Neuron (in vitro differentiated cells): ENCODE measurements around the gene JAZF1.

ENCODE experiments used
- H2AFZ ChIP-seq: one replicate; pipeline ENCODE4 v1.6.1; 2013; ENCODE audit warnings: low read depth, mild to moderate bottlenecking, inconsistent platforms, low read length, moderate library complexity
- H3K27me3 ChIP-seq: one replicate; pipeline ENCODE4 v1.6.1; 2013; ENCODE audit warnings: low read length; ENCODE audit not compliant: insufficient read depth
- H3K36me3 ChIP-seq: one replicate; pipeline ENCODE4 v1.6.1; 2013; ENCODE audit warnings: low read length; ENCODE audit not compliant: insufficient read depth
- H3K4me1 ChIP-seq: one replicate; pipeline ENCODE4 v1.6.1; 2013; ENCODE audit warnings: low read length; ENCODE audit not compliant: insufficient read depth
- H3K4me3 ChIP-seq: 2 replicates; pipeline ENCODE4 v1.5.1; 2013; ENCODE audit warnings: mild to moderate bottlenecking, low read length, moderate library complexity
- H3K9me3 ChIP-seq: one replicate; pipeline ENCODE4 v1.6.1; 2013; ENCODE audit warnings: low read length

JAZF1 gene

DNA sequence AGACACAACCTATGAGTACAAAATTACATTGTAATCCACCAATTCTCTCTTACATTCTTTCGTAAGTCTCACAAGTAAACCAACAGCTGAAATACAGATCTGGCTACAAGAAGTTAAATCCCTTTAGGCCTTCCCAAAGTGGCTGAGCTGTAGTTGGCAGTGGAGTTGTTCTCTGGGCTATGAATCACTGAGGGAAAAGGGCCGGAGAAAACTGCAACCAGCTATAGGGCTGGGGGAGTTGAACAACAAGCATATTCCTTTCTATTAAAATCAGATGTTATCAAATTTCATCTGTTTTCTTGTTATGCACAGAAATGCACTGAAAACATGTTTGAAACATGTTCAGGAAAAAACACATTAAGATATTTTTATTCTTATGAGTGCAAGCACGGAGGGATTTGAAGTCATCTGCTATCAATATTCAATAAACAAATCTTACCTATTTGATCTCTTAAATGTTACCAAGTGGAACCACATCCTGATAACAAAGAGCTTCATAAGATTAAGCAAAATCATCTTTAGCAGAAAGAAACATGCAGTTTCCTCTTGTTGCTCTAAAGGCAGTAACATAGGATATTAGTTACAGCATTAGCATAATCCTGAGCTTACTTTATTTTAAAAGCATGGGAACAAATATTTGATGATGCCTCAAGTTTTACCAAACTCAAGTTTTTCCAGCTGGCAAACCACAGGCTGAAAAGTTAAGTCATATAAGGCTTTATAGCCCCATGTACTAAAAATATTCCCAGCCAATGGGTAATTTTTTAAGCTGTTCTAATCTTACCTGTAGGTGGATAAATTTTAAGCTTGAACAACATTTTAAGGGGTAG is 227.9 kb downstream of the JAZF1 start:
- no peaks in the 10 kb centered on the region for H3K9me3 ChIP-seq
- H3K27me3 ChIP-seq: peaks cover 10% of the 10 kb centered on the region
- no peaks in the 10 kb centered on the region for H3K4me1 ChIP-seq
- no peak overlapping the region for H3K4me3 ChIP-seq
- no peak overlapping the region for H2AFZ ChIP-seq
- no peaks in the 10 kb centered on the region for H3K36me3 ChIP-seq

DNA sequence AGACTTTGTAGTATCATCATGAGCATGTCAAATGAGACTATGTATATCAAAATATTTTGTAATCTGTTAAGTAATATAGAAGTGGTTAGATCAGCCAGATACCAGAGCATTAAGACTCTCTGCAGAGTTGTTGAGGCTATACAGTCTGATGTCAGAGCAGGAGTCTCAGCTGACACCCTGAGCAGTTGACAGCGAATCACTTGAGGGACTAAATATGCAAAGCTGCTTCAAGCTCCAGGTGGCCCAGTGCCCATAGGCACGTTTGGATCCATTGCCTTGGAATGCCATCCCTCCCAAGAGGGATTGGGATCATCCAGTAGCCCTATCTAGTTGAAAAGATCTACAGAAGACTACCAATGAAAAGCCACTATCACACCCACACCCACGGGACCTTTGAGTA is 230.5 kb downstream of the JAZF1 start:
- no peak overlapping the region for H2AFZ ChIP-seq
- H3K4me3 ChIP-seq: no peak overlapping the region
- peaks cover 14% of the 10 kb centered on the region for H3K27me3 ChIP-seq
- no peaks in the 10 kb centered on the region for H3K36me3 ChIP-seq
- no peaks in the 10 kb centered on the region for H3K9me3 ChIP-seq
- H3K4me1 ChIP-seq: no peaks in the 10 kb centered on the region

DNA sequence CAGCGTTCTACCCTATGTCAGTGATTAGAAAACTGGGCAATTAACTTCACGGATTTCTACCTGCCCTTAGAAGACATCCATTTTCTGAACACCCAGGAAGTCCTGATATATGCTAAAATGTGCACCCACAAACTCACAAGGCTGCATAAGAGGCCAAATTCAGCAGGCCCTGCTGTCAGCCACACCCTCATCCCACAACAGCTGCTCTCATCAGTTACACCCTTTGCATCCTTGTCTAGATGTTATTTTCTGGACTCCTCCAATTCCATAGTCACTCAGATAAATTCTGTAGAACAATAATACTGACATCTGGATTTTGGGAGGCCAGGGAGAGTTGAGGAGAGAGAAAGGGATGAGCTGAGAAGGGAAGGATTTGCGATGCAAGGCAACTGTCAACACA is 231.7 kb downstream of the JAZF1 start:
- H3K4me3 ChIP-seq: no peak overlapping the region
- peaks cover 17% of the 10 kb centered on the region for H3K27me3 ChIP-seq
- H3K4me1 ChIP-seq: no peaks in the 10 kb centered on the region
- no peaks in the 10 kb centered on the region for H3K9me3 ChIP-seq
- no peaks in the 10 kb centered on the region for H3K36me3 ChIP-seq
- H2AFZ ChIP-seq: no peak overlapping the region

DNA sequence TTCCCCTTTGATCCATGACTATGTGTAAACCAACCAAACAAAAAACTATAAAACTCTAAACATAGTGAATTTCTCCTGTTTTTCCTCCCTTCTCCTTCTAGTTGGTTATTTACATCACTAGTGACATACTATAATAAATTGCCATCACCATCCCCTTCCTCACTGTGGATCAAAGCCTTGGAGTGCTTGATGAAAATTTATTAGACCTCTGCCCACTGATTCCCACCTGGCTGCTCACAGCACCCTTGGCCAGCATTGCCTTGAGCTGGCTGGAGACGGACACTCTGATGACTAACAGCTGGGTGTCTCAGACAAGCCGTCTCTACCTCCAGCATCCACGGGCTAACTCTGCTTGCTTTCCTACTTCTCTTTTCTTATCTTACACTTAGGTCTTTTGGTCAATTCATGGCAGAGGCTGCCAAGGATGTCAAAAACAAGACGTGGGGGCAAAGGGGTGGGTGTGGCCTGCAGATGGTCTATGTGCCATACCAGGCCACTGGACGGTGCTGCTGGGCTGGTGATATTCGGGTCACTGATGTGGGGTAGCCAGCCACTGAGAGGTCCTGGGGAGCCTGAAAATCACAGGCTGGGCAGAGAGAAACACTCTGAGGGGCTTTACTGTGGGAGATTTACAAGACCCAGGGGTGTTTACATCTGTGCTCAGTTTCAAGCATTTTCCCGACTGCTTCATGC is 232.9 kb downstream of the JAZF1 start:
- H2AFZ ChIP-seq: no peak overlapping the region
- H3K4me1 ChIP-seq: no peaks in the 10 kb centered on the region
- H3K27me3 ChIP-seq: peaks cover 19% of the 10 kb centered on the region
- H3K9me3 ChIP-seq: no peaks in the 10 kb centered on the region
- H3K4me3 ChIP-seq: no peak overlapping the region
- H3K36me3 ChIP-seq: no peaks in the 10 kb centered on the region

DNA sequence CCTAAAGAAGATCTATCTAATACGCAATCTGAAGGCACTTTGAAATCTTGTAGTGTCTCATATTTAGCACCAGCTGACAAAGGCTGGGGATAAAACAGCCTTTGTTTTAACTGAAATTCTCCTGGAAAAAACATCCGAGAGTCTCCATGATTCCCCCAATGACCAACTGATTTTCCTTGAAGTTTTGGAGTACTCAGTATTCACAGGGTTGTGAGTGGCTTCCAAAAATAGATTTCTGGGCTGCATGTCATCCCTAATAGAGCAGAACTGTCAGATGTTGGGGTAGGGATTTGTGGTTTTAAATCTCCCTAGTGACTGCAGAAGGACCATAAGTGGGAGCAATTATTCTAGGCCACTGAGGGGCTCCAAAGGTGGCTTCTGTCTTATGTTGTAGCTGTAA is 234.2 kb downstream of the JAZF1 start:
- Histone ChIP-seq H3K9me3 (no peaks in the 10 kb centered on the region), H3K4me3 (no peak overlapping the region), H3K36me3 (no peaks in the 10 kb centered on the region), H2AFZ (no peak overlapping the region), H3K27me3 (peaks cover 19% of the 10 kb centered on the region), H3K4me1 (no peaks in the 10 kb centered on the region)

DNA sequence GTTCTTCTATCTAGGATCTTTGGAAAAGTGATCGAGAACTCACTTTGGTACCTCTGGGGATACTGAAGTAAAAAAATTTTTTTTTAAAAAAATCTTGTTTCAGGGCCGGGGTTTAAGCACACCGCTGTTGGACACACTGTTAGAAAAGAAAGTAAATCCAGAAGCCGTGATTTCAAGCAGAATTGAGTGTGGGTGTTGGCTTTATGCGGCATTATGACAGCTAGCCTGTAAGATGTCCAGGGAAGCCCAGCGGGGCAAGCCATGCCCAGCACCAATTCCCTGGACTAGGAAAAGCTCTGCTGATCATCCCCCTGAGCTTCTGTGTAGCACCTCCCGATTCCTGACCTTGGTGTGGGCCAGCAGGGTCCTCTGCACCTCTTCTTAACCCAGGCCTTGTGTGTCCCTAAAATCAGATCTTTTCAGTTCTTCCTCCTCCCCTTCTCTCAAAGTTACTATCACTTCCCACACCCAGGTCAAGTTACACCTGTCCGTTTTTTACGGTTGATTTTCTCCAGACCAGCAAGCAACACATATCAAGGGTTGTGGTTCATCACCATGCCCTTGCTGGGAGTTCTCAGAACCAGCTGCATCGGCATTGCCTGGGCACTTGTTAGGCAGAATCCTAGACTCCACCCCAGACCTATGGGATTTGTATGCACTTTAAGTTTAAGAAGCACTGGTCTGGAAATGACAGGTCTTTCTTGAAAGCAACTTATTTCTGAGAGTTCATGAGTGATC is 235.4 kb downstream of the JAZF1 start:
- peaks cover 19% of the 10 kb centered on the region for H3K27me3 ChIP-seq
- no peaks in the 10 kb centered on the region for H3K9me3 ChIP-seq
- H3K4me1 ChIP-seq: no peaks in the 10 kb centered on the region
- no peaks in the 10 kb centered on the region for H3K36me3 ChIP-seq
- no peak overlapping the region for H3K4me3 ChIP-seq
- H2AFZ ChIP-seq: no peak overlapping the region

DNA sequence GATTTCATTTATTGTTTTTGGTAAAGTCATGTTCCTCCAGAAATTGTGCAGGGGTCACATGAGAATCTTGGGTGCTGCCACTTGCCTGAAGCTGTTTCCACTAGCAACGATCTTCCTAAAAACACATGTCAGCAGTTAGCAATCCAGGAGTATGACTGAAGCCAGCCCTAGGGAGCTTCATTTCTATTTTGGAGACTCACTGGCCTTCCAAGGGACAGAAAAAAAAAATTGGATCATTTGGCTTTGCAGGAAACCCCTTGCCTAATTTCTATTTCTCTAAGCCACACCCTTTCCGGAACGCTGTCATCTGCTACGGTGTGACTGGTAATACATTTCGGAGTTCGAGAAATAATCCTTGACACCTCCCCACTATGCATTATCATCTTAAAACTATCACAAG is 236.0 kb downstream of the JAZF1 start:
- H2AFZ ChIP-seq: no peak overlapping the region
- no peaks in the 10 kb centered on the region for H3K36me3 ChIP-seq
- no peaks in the 10 kb centered on the region for H3K9me3 ChIP-seq
- no peaks in the 10 kb centered on the region for H3K4me1 ChIP-seq
- peaks cover 19% of the 10 kb centered on the region for H3K27me3 ChIP-seq
- H3K4me3 ChIP-seq: no peak overlapping the region

DNA sequence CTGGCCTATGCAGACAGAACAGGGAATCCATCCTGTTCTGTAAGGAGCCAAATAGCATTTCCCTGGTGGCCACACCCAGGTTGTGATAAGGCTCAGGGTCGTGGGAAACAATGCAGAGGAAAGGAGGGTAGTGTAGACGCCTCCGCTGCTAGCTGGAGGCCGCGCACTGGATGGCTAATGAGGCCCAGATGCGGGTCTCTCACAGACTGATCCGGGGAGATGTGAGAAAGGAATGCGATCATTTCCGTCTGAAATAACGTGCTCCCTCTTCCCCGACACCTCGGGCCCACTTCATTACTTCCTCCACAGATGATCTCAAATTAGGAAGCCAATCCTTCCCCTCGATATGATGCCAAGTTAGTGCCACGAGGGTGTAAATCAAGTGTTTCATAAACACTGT is 237.4 kb downstream of the JAZF1 start:
- H3K4me1 ChIP-seq: no peaks in the 10 kb centered on the region
- no peak overlapping the region for H2AFZ ChIP-seq
- peaks cover 14% of the 10 kb centered on the region for H3K27me3 ChIP-seq
- H3K36me3 ChIP-seq: no peaks in the 10 kb centered on the region
- no peak overlapping the region for H3K4me3 ChIP-seq
- H3K9me3 ChIP-seq: no peaks in the 10 kb centered on the region

DNA sequence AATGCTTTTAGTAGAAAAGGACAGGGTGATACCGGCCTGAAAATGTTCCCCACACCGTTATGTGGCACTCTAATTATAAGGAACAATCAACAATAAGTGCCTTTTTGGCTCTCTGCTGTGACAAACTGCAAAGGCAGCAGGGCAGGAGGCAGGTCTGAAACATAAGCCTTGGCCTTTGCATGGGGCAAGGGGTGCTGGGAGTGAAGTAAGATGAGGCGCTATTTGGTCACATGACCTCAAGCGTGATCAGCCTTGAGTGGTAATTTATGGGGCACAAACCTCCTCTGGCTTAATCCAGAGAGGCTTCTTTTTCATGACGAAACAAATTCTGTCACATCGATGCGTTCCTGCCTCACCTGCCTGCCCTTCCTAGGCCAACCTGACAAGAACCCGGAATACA is 237.9 kb downstream of the JAZF1 start:
- Histone ChIP-seq H2AFZ (no peak overlapping the region), H3K27me3 (peaks cover 14% of the 10 kb centered on the region), H3K4me1 (no peaks in the 10 kb centered on the region), H3K9me3 (no peaks in the 10 kb centered on the region), H3K36me3 (no peaks in the 10 kb centered on the region), H3K4me3 (no peak overlapping the region)

DNA sequence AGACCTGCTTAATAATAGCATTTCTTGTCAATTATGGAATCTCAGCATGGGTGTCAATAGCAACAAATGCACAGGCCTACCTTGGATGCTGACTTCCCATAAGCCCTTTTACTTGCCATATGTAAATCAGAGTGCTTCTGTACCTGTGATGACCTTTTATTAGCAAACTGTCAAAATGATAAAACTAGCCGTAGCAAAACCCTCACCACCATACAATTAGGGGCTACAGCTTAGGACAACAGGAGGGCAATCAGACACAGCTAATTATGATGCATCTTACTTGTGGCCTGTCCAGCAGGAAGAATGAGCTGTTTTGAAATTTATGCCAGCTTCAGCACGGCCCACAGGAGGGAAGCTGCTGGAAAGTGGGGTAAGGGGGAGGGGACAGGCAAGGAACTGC is 239.1 kb downstream of the JAZF1 start:
- Histone ChIP-seq H3K4me1 (no peaks in the 10 kb centered on the region), H3K9me3 (no peaks in the 10 kb centered on the region), H3K4me3 (no peak overlapping the region), H3K36me3 (no peaks in the 10 kb centered on the region), H2AFZ (no peak overlapping the region), H3K27me3 (peaks cover 16% of the 10 kb centered on the region)

DNA sequence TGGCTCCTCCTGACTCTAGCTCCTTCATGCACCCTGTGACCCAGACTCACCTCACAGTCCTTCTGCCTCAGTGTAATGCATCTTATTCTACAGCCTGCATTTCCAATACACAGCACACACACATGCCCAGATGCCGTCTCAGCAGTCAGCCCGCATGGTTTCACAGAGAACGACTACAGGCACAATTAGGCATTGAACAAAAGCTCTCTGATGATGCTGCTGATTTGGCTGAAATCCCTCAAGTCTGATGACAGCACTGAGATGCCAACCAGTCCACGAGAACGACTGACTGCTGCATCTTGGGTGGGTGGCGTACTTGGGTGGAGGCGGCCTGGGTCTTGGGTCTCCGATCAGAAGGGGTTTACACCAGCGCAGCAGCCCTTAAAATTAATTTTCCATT is 240.3 kb downstream of the JAZF1 start:
- Histone ChIP-seq H3K9me3 (no peaks in the 10 kb centered on the region), H2AFZ (no peak overlapping the region), H3K4me3 (no peak overlapping the region), H3K27me3 (peaks cover 13% of the 10 kb centered on the region), H3K36me3 (no peaks in the 10 kb centered on the region), H3K4me1 (no peaks in the 10 kb centered on the region)

DNA sequence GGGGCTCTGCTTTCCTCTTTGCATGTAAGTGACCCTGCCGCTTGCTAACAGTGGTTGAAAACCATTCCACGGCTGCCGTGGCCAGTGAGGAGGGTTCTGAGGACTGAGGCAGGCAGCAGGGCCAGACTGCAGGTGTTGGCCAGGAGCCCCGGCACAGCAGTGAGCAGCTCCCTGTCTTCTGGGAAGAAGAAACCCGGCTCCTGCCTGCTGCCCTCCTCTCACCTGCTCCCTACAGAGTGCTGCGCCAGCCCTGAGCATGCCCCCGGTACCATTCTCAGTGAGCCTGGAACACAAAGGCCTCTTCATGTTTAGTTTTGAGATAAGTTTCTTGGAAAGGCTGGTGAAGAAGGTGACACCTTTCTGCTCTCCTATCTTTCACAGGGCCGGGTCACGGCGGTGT is 240.7 kb downstream of the JAZF1 start:
- Histone ChIP-seq H3K4me3 (no peak overlapping the region), H3K27me3 (peaks cover 10% of the 10 kb centered on the region)

DNA sequence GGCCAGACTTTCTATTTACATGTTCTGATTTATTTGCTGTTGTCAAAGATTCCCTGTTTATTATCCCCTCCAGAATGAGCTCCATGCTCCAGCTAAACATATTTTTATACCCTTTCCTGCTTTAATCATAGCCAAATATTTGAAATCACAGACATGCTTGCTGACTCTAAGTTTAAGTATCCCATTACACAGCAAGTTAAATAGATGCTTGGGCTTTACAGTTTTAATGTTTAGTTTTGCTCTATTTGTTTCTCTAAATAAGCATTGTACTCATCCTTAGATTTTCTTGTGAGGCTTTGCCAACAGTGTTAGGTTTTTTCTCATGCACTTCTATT is 243.9 kb downstream of the JAZF1 start:
- Histone ChIP-seq H3K4me1 (no peaks in the 10 kb centered on the region), H3K36me3 (no peaks in the 10 kb centered on the region), H3K4me3 (no peak overlapping the region), H3K9me3 (no peaks in the 10 kb centered on the region), H2AFZ (no peak overlapping the region), H3K27me3 (peaks cover 5% of the 10 kb centered on the region)

More for the DNA sequence above, 240.7 kb downstream of the JAZF1 start:
- Histone ChIP-seq H3K9me3 (no peaks in the 10 kb centered on the region), H3K4me1 (no peaks in the 10 kb centered on the region), H3K36me3 (no peaks in the 10 kb centered on the region), H2AFZ (no peak overlapping the region)
